H1 (cell line): Measurements from ENCODE around the gene BRME1. TPM values are rescaled to one million over a fixed set of nuclear protein-coding genes. Genes with fewer than 3 reads are reported as not detected.

Experiments
- BCL11A ChIP-seq, 2 experiments: IDR thresholded peaks; one replicate each; pipeline ENCODE4 v1.6.1; 2011; ENCODE audit warnings: low read depth in 2 of 2, low read length in 2 of 2, mild to moderate bottlenecking in 2 of 2
- HDAC2 ChIP-seq, 2 experiments: fragments of 300-600 bp in 1 of 2; sonication (generic) in 1 of 2; IDR thresholded peaks; 2 replicates each; pipeline ENCODE4 v1.6.1; 2011 to 2012; ENCODE audit warnings: low read depth in 2 of 2, low read length in 2 of 2, mild to moderate bottlenecking in 2 of 2, moderate library complexity in 2 of 2, borderline replicate concordance in 1 of 2, inconsistent platforms in 1 of 2
- RNF2 ChIP-seq: fragments of 200-900, 300-1000 bp; sonication (generic); IDR thresholded peaks from 2 replicates; pipeline ENCODE4 v1.7.1; 2016; ENCODE audit warnings: borderline replicate concordance, low read depth, mild to moderate bottlenecking, antibody characterized with exemption, low read length; ENCODE audit not compliant: poor library complexity, severe bottlenecking; ENCODE audit errors: missing control alignments
- SIN3A ChIP-seq, 2 experiments: IDR thresholded peaks in 1 of 2; conservative IDR thresholded peaks in 1 of 2; 2 replicates each; pipeline ENCODE4 v1.6.1; 2011 to 2012; ENCODE audit warnings: low read length in 2 of 2, improper control_type of control experiment in 1 of 2, low read depth in 1 of 2, mild to moderate bottlenecking in 1 of 2
- polyA plus RNA-seq, 7 experiments: library from polyadenylated mRNA; depleted of rRNA in 3 of 7; stranded (reverse) in 5 of 7; unstranded in 2 of 7; fragments of >200 nt in 5 of 7; fragments of 200-250 nt in 2 of 7; gene quantifications; 1 replicate in 5 of 7; 2 replicates in 1 of 7; 4 replicates in 1 of 7; pipeline versions ENCODE4 v1.2.1 to v1.2.3, GENCODE V29; 2011 to 2013; ENCODE audit warnings: missing spikeins in 2 of 7, mixed read lengths in 2 of 7
- total RNA-seq: library from RNA; stranded (reverse); fragmentation: NEBNext Ultra II Directional; extraction: Animal tissue kit (Norgen Biotek cat#: 25700); gene quantifications from 2 replicates; pipeline ENCODE4 v1.2.1, GENCODE V29; 2021

BRME1 gene
- total and polyA plus RNA-seq, 2 of the 8 experiments (the other 6 are each of a cell fraction or from before 2014, with no cell fraction given) = 4.6 to 4.7 TPM

GRCh38 chr19:13920524-13920923 is 14.6 kb upstream of the BRME1 start (continued):
- no peak for TF ChIP-seq HDAC2 (IDR thresholded peaks at IDR 0.05; ENCODE audit: borderline replicate concordance in 1 of 2, low read depth in 2 of 2, low read length in 2 of 2)
- no peak for TF ChIP-seq RNF2
- TF ChIP-seq SIN3A (conservative IDR thresholded peaks at IDR 0.05 in 1 of 2, IDR thresholded peaks at IDR 0.05 in 1 of 2; ENCODE audit: low read depth in 1 of 2, low read length in 2 of 2) = no peak
- TF ChIP-seq BCL11A (IDR thresholded peaks at IDR 0.05; ENCODE audit: low read depth in 2 of 2, low read length in 2 of 2) = no peak
